Natural killer cell (primary cell): ENCODE data around the gene KCNJ12. TPM values are rescaled to one million over a fixed set of nuclear protein-coding genes. Genes with fewer than 3 reads are reported as not detected.
"Not testable (repeated sequence)": the region's sequence is repeated elsewhere in the genome, so short reads cannot be mapped to it uniquely, and the experiment has no call there.

Experiments
- ATAC-seq, 3 donors: fragments of 150-1000 bp in 2 of 3; fragments of 200-7000 bp in 1 of 3; cut with Tn5 transposase; 1 replicate in 1 of 3; 2 replicates in 2 of 3; pipeline ENCODE4 v1.10.0; 2021; ENCODE audit warnings: mild to moderate bottlenecking in 2 of 3, moderate library complexity in 2 of 3
- DNase-seq, 2 donors: peaks; one replicate each; pipeline versions ENCODE4 v3.0.0 to v3.0.0-alpha.2; 2013 to 2021; ENCODE audit warnings: mixed read lengths in 1 of 2
- H3K27ac ChIP-seq: one replicate; pipeline ENCODE4 v1.5.1; 2013; ENCODE audit warnings: mild to moderate bottlenecking, low read length
- H3K27me3 ChIP-seq: one replicate; pipeline ENCODE4 v1.6.1; 2013; ENCODE audit warnings: low read length; ENCODE audit not compliant: control insufficient read depth, insufficient read depth
- H3K36me3 ChIP-seq: one replicate; pipeline ENCODE4 v1.6.1; 2013; ENCODE audit warnings: low read length; ENCODE audit not compliant: control insufficient read depth, insufficient read depth
- H3K4me1 ChIP-seq: one replicate; pipeline ENCODE4 v1.6.1; 2013; ENCODE audit warnings: low read length; ENCODE audit not compliant: control insufficient read depth, insufficient read depth
- H3K4me3 ChIP-seq: one replicate; pipeline ENCODE4 v1.5.1; 2013; ENCODE audit warnings: low read length
- H3K9me3 ChIP-seq: one replicate; pipeline ENCODE4 v1.6.1; 2013; ENCODE audit warnings: low read length; ENCODE audit not compliant: control insufficient read depth, insufficient read depth
- H3K27ac Mint-ChIP-seq, 2 donors: one replicate each; pipeline ENCODE4 v1.8.0; 2022; ENCODE audit warnings: mild to moderate bottlenecking in 2 of 2, mixed read lengths in 2 of 2, moderate library complexity in 1 of 2
- H3K27me3 Mint-ChIP-seq, 2 donors: one replicate each; pipeline ENCODE4 v1.8.0; 2022; ENCODE audit warnings: low read depth in 2 of 2, mixed read lengths in 2 of 2
- H3K36me3 Mint-ChIP-seq: one replicate; pipeline ENCODE4 v1.8.0; 2022; ENCODE audit warnings: mixed read lengths
- H3K4me1 Mint-ChIP-seq, 2 donors: one replicate each; pipeline ENCODE4 v1.8.0; 2022; ENCODE audit warnings: mixed read lengths in 2 of 2
- H3K4me3 Mint-ChIP-seq: one replicate; pipeline ENCODE4 v1.8.0; 2022; ENCODE audit warnings: mild to moderate bottlenecking, moderate library complexity, mixed read lengths
- H3K9me3 Mint-ChIP-seq, 2 donors: one replicate each; pipeline ENCODE4 v1.8.0; 2022; ENCODE audit warnings: mixed read lengths in 2 of 2
- CTCF ChIP-seq: fragments of 200-600 bp; IDR thresholded peaks from one replicate; pipeline ENCODE4 v1.8.0; 2022; ENCODE audit warnings: antibody characterized with exemption
- WGBS: methylation state at CpG from one replicate; pipeline ENCODE4 v1.1.7; 2013; ENCODE audit warnings: missing lambda C conversion rate; ENCODE audit not compliant: insufficient coverage; 5-methylcytosine and 5-hydroxymethylcytosine counted together
- intact Hi-C: fragments of 100-400 bp; cut with micrococcal nuclease; formaldehyde crosslinking; loops from one replicate; pipeline ENCODE4 v1.14.2; 2022
- total RNA-seq, 4 donors: library from RNA; stranded (reverse); fragments of 120-200 nt in 1 of 4; gene quantifications; one replicate each; pipeline versions ENCODE4 v1.2.3 to v1.2.4, GENCODE V29; 2013 to 2022

The KCNJ12 gene
- total RNA-seq, 3 donors from 2014 or later (not counting 1 experiment from before 2014, with no cell fraction given): 0.14 TPM; not detected in 2

GRCh38 chr17:21421421-21422310 lies 45.5 kb downstream of the KCNJ12 start:
- H3K4me3 ChIP-seq, H3K4me1 Mint-ChIP-seq, H3K9me3 ChIP-seq, H3K4me3 Mint-ChIP-seq, H3K36me3 Mint-ChIP-seq, H3K36me3 ChIP-seq, ATAC-seq, H3K4me1 ChIP-seq, H3K27ac Mint-ChIP-seq, H3K9me3 Mint-ChIP-seq, DNase-seq, intact Hi-C loops, H3K27ac ChIP-seq, H3K27me3 ChIP-seq, H3K27me3 Mint-ChIP-seq: not testable (repeated sequence)
- 78% methylated on average over 20 of the region's 20 CpGs for WGBS

- intact Hi-C loops, H3K27ac ChIP-seq, H3K4me1 ChIP-seq, H3K27me3 ChIP-seq, ATAC-seq, H3K27me3 Mint-ChIP-seq, H3K9me3 Mint-ChIP-seq, H3K9me3 ChIP-seq, H3K36me3 Mint-ChIP-seq, H3K36me3 ChIP-seq, DNase-seq, H3K4me3 ChIP-seq, H3K27ac Mint-ChIP-seq, H3K4me3 Mint-ChIP-seq, H3K4me1 Mint-ChIP-seq: not testable (repeated sequence)
- 90% methylated on average over 9 of the region's 14 CpGs for WGBS
Measured at GRCh38 chr17:21422311-21423189, 46.4 kb downstream of the KCNJ12 start.

GRCh38 chr17:21423190-21423493 lies 47.0 kb downstream of the KCNJ12 start:
- H3K9me3 Mint-ChIP-seq, H3K36me3 ChIP-seq, H3K27me3 ChIP-seq, H3K36me3 Mint-ChIP-seq, H3K27me3 Mint-ChIP-seq, ATAC-seq, H3K4me3 Mint-ChIP-seq, H3K4me3 ChIP-seq, H3K4me1 Mint-ChIP-seq, H3K9me3 ChIP-seq, intact Hi-C loops, H3K27ac Mint-ChIP-seq, DNase-seq, H3K4me1 ChIP-seq, H3K27ac ChIP-seq: not testable (repeated sequence)
- 91% methylated on average over 9 of the region's 9 CpGs for WGBS

- H3K4me1 ChIP-seq, ATAC-seq, H3K4me3 Mint-ChIP-seq, intact Hi-C loops, H3K27me3 ChIP-seq, H3K27ac Mint-ChIP-seq, DNase-seq, H3K27me3 Mint-ChIP-seq, H3K36me3 ChIP-seq, H3K9me3 ChIP-seq, H3K4me3 ChIP-seq, H3K9me3 Mint-ChIP-seq, H3K36me3 Mint-ChIP-seq, H3K4me1 Mint-ChIP-seq, H3K27ac ChIP-seq: not testable (repeated sequence)
- WGBS: 90% methylated on average over 7 of the region's 7 CpGs
Measured at GRCh38 chr17:21424697-21425096, 48.5 kb downstream of the KCNJ12 start.

GRCh38 chr17:21425321-21425720 lies 49.2 kb downstream of the KCNJ12 start:
- Histone ChIP-seq H3K27me3 (no peaks in the 10 kb centered on the region), H3K36me3 (no peaks in the 10 kb centered on the region), H3K4me1 (no peaks in the 10 kb centered on the region), H3K27ac (no peak overlapping the region), H3K9me3 (no peaks in the 10 kb centered on the region), H3K4me3 (no peak overlapping the region)
- ATAC-seq: no peak
- H3K9me3 Mint-ChIP-seq: no peaks in the 10 kb centered on the region
- TF ChIP-seq CTCF: no peak
- no peak for DNase-seq
- H3K27me3 Mint-ChIP-seq: peaks cover 6 to 8% of the 10 kb centered on the region in 2 donors
- H3K27ac Mint-ChIP-seq: no peak overlapping the region
- H3K4me3 Mint-ChIP-seq: no peak overlapping the region
- WGBS: 70% methylated on average over 8 of the region's 10 CpGs
- intact Hi-C loops: no loop called here
- H3K4me1 Mint-ChIP-seq: no peaks in the 10 kb centered on the region
- H3K36me3 Mint-ChIP-seq: no peaks in the 10 kb centered on the region
